Activated CD4-positive, alpha-beta T cell treated with anti-CD3 and anti-CD28 coated beads for 24 hours (primary cell): ENCODE data around the gene SH3RF3.

Source experiments
- DNase-seq, 2 donors: peaks; one replicate each; pipeline ENCODE4 v3.0.0-alpha.2; 2020; ENCODE audit warnings: low read depth in 2 of 2

The SH3RF3 gene

GRCh38 chr2:109376115-109376514, 247.1 kb downstream of the SH3RF3 start:
- no peak for DNase-seq

- DNase-seq = no peak
These were observed 247.9 kb downstream of the SH3RF3 start for GRCh38 chr2:109376796-109377495.

GRCh38 chr2:109377976-109378375, 249.0 kb downstream of the SH3RF3 start:
- DNase-seq = no peak

GRCh38 chr2:109378682-109379081, 249.7 kb downstream of the SH3RF3 start:
- no peak for DNase-seq

GRCh38 chr2:109379507-109379906, 250.5 kb downstream of the SH3RF3 start:
- no peak for DNase-seq

GRCh38 chr2:109380502-109381326, 251.7 kb downstream of the SH3RF3 start:
- DNase-seq = no peak

GRCh38 chr2:109381327-109381820, 252.4 kb downstream of the SH3RF3 start:
- DNase-seq = no peak

- DNase-seq = no peak
These were observed 253.4 kb downstream of the SH3RF3 start for GRCh38 chr2:109382226-109382895.

GRCh38 chr2:109382951-109383350, 253.9 kb downstream of the SH3RF3 start:
- DNase-seq = no peak

- DNase-seq = no peak
These were observed 254.7 kb downstream of the SH3RF3 start for GRCh38 chr2:109383505-109384307.

- DNase-seq = no peak
These were observed 255.6 kb downstream of the SH3RF3 start for GRCh38 chr2:109384308-109385271.

GRCh38 chr2:109385506-109385905, 256.5 kb downstream of the SH3RF3 start:
- no peak for DNase-seq

GRCh38 chr2:109386004-109386695, 257.1 kb downstream of the SH3RF3 start:
- DNase-seq = no peak

GRCh38 chr2:109387221-109387735, 258.3 kb downstream of the SH3RF3 start:
- no peak for DNase-seq

- no peak for DNase-seq
These were observed 258.9 kb downstream of the SH3RF3 start for GRCh38 chr2:109387778-109388469.

GRCh38 chr2:109391243-109391642, 262.2 kb downstream of the SH3RF3 start:
- no peak for DNase-seq

- no peak for DNase-seq
These were observed 263.1 kb downstream of the SH3RF3 start for GRCh38 chr2:109392140-109392539.

GRCh38 chr2:109392816-109393661, 264.0 kb downstream of the SH3RF3 start:
- DNase-seq = no peak
